Measurements from ENCODE around the gene AFF3. TPM values are rescaled to one million over a fixed set of nuclear protein-coding genes. Genes with fewer than 3 reads are reported as not detected.
A peak's percentile ranks its signal among the peaks of the same experiment; 100 is the strongest.

Gene AFF3
- total RNA-seq, 1 donor from 2014 or later, result 7.3 TPM

GRCh38 chr2:100185516-100185915, 43.1 kb upstream of the AFF3 start:
- Mint-ChIP-seq H3K9me3 (ENCODE audit: low read depth) (no peaks in the 10 kb centered on the region), H3K4me3 (ENCODE audit: low read depth) (no peak overlapping the region), H3K27me3 (peaks cover 24% of the 10 kb centered on the region), H3K4me1 (ENCODE audit: low read depth) (peaks cover 12% of the 10 kb centered on the region), H3K27ac (no peak overlapping the region), H3K36me3 (ENCODE audit: insufficient read depth) (no peaks in the 10 kb centered on the region)
- TF ChIP-seq CTCF (IDR thresholded peaks at IDR 0.05; ENCODE audit: unreplicated experiment), result no peak
- DNase-seq (ENCODE audit: low spot score, unreplicated experiment), result no peak

DNA sequence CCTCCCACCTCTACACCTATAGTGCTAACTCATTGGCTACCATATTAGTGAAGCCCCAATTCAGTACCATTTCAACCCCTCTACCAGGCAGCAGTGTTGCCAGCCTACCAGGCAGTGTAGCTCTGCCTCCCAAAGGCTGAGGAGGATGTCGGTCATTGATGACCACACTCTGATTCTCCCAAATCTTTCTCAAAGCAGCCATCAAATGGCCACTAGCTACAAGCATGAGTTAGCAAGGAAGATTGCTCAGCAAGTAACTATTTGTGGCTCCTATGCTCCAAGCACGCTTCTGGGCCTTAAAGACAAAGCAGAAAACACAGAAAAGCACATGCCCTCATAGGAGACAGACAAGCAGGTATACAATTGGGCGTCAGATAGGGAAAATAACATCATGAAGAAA, 42.7 kb upstream of the AFF3 start:
- Mint-ChIP-seq H3K36me3 (ENCODE audit: insufficient read depth) (no peaks in the 10 kb centered on the region), H3K27ac (no peak overlapping the region), H3K4me3 (ENCODE audit: low read depth) (no peak overlapping the region), H3K4me1 (ENCODE audit: low read depth) (peaks cover 12% of the 10 kb centered on the region), H3K27me3 (peaks cover 28% of the 10 kb centered on the region), H3K9me3 (ENCODE audit: low read depth) (no peaks in the 10 kb centered on the region)
- TF ChIP-seq CTCF (IDR thresholded peaks at IDR 0.05; ENCODE audit: unreplicated experiment), result no peak
- no peak for DNase-seq (ENCODE audit: low spot score, unreplicated experiment)

- no peaks in the 10 kb centered on the region for H3K9me3 Mint-ChIP-seq (ENCODE audit: low read depth)
- H3K27ac Mint-ChIP-seq, result no peak overlapping the region
- no peak overlapping the region for H3K4me3 Mint-ChIP-seq (ENCODE audit: low read depth)
- H3K4me1 Mint-ChIP-seq (ENCODE audit: low read depth), result peaks cover 7% of the 10 kb centered on the region
- no peaks in the 10 kb centered on the region for H3K36me3 Mint-ChIP-seq (ENCODE audit: insufficient read depth)
- no peak for TF ChIP-seq CTCF (IDR thresholded peaks at IDR 0.05; ENCODE audit: unreplicated experiment)
- no peak for DNase-seq (ENCODE audit: low spot score, unreplicated experiment)
- H3K27me3 Mint-ChIP-seq, result peaks cover 29% of the 10 kb centered on the region
Observed at GRCh38 chr2:100184055-100184737, 41.8 kb upstream of the AFF3 start.

DNA sequence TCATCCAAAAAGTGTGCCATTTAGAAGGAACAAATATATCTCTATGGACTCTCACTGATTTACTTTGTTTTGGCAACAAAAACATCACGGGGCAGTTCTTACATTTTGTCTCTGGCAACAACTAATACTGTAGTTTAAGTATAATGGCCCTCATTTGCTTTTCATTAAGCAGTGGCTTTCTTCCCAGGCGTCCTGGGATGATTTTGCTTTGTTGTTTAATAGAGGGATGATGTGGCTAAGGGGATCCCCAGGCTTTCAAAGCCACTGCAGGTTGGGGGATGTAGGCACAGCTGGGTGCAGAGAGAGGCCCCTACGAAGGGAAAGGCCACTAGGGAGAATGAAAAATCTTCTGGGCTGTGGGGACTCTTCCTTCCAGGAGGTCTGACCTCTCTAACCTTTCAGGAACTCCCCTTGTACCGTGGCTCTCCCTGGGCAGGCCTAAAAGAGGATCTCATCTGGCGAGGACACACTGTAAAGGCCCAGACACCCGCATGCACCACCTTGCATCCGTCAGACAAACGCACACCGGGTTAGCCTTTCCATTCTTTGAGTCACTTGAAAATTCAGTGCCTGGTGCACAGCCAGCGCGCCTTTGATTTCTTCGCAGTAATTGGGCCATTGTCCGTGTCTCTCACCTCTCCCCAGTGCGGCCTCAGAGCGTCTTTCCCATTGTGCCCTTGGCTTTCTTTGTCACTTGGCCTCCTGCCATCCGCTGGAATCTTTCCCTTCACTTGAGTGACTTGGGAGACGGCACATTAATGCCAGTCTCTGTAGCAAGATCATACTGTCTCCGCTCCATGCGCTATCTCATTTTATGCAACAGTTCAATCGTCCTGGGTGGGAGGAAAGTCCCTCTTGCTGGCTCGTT, 40.3 kb upstream of the AFF3 start:
- H3K27ac Mint-ChIP-seq, result no peak overlapping the region
- no peak for DNase-seq (ENCODE audit: low spot score, unreplicated experiment)
- no peak for TF ChIP-seq CTCF (IDR thresholded peaks at IDR 0.05; ENCODE audit: unreplicated experiment)
- H3K4me3 Mint-ChIP-seq (ENCODE audit: low read depth), result no peak overlapping the region
- H3K9me3 Mint-ChIP-seq (ENCODE audit: low read depth), result peaks cover 6% of the 10 kb centered on the region
- peaks cover 9% of the 10 kb centered on the region for H3K4me1 Mint-ChIP-seq (ENCODE audit: low read depth)
- peaks cover 31% of the 10 kb centered on the region for H3K27me3 Mint-ChIP-seq
- no peaks in the 10 kb centered on the region for H3K36me3 Mint-ChIP-seq (ENCODE audit: insufficient read depth)

- Mint-ChIP-seq H3K27ac (peak overlapping the region; percentile 39), H3K4me1 (ENCODE audit: low read depth) (peaks cover 9% of the 10 kb centered on the region), H3K9me3 (ENCODE audit: low read depth) (peaks cover 6% of the 10 kb centered on the region), H3K36me3 (ENCODE audit: insufficient read depth) (no peaks in the 10 kb centered on the region), H3K4me3 (ENCODE audit: low read depth) (no peak overlapping the region), H3K27me3 (peaks cover 31% of the 10 kb centered on the region)
- no peak for TF ChIP-seq CTCF (IDR thresholded peaks at IDR 0.05; ENCODE audit: unreplicated experiment)
- no peak for DNase-seq (ENCODE audit: low spot score, unreplicated experiment)
Observed at GRCh38 chr2:100180503-100180902, 38.1 kb upstream of the AFF3 start.

All from progenitor cell of endocrine pancreas (in vitro differentiated cells).